Fibroblast of mammary gland (primary cell): ENCODE data around the gene ATAD5.
A peak's percentile ranks its signal among the peaks of the same experiment; 100 is the strongest.

Experiments used
- DNase-seq: peaks from one replicate; pipeline ENCODE4 v3.0.0-alpha.2; 2010; ENCODE audit warnings: low read depth
- H3K4me3 ChIP-seq: 2 replicates; pipeline ENCODE4 v1.5.1; 2011; ENCODE audit warnings: low read depth, mild to moderate bottlenecking, low read length, moderate library complexity; ENCODE audit not compliant: control insufficient read depth
- CTCF ChIP-seq: conservative IDR thresholded peaks from 2 replicates; pipeline ENCODE4 v1.5.1; 2011; ENCODE audit warnings: low read depth, low read length, inconsistent platforms; ENCODE audit not compliant: control insufficient read depth, insufficient read depth

ATAD5 gene

GRCh38 chr17:30831663-30832437 is at the start of gene ATAD5:
Gene ATAD5 (plus strand): TSS chr17:30831966. CDS start chr17:30832348, 382 bp downstream.
- TF ChIP-seq CTCF: no peak
- H3K4me3 ChIP-seq: peak within 1 kb of the TSS; percentile 94
- peak; percentile 90 for DNase-seq

- no peak for TF ChIP-seq CTCF
- H3K4me3 ChIP-seq: no peak overlapping the region
- DNase-seq: no peak
Measured at GRCh38 chr17:30782206-30782605, 49.6 kb upstream of the ATAD5 start.

GRCh38 chr17:30788918-30789317 is 42.8 kb upstream of the ATAD5 start:
- TF ChIP-seq CTCF: no peak
- no peak overlapping the region for H3K4me3 ChIP-seq
- no peak for DNase-seq

- DNase-seq: no peak
- H3K4me3 ChIP-seq: no peak overlapping the region
- TF ChIP-seq CTCF: no peak
Measured at GRCh38 chr17:30790279-30790678, 41.5 kb upstream of the ATAD5 start.

GRCh38 chr17:30793282-30793977 is 38.3 kb upstream of the ATAD5 start:
- no peak overlapping the region for H3K4me3 ChIP-seq
- no peak for DNase-seq
- TF ChIP-seq CTCF: no peak

- DNase-seq: no peak
- TF ChIP-seq CTCF: no peak
- H3K4me3 ChIP-seq: no peak overlapping the region
Measured at GRCh38 chr17:30794372-30794771, 37.4 kb upstream of the ATAD5 start.

GRCh38 chr17:30796016-30796415 is 35.8 kb upstream of the ATAD5 start:
- no peak overlapping the region for H3K4me3 ChIP-seq
- TF ChIP-seq CTCF: no peak
- DNase-seq: no peak
